HG03103 (cell line): Measurements from ENCODE around the gene NTRK2.

Experiments used
- ATAC-seq: cut with Tn5 transposase; IDR thresholded peaks from one replicate; pipeline ENCODE4 v1.9.1; 2021; ENCODE audit warnings: low read depth; ENCODE audit not compliant: unreplicated experiment

NTRK2 gene

DNA sequence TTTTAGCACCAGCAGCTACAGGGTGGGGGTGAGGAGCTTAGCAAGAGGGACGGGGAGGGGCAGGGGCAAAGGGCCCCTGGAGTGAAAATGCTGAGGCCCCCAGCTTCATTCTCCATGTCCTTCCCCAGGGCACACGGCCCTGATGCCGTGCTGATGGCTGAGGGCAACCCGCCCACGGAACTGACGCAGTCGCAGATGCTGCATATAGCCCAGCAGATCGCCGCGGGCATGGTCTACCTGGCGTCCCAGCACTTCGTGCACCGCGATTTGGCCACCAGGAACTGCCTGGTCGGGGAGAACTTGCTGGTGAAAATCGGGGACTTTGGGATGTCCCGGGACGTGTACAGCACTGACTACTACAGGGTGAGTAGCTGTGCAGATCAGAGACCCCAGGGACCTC, 285.6 kb downstream of the NTRK2 start:
- ATAC-seq: no peak

GRCh38 chr9:84955971-84956370, 286.4 kb downstream of the NTRK2 start:
- ATAC-seq: no peak

DNA sequence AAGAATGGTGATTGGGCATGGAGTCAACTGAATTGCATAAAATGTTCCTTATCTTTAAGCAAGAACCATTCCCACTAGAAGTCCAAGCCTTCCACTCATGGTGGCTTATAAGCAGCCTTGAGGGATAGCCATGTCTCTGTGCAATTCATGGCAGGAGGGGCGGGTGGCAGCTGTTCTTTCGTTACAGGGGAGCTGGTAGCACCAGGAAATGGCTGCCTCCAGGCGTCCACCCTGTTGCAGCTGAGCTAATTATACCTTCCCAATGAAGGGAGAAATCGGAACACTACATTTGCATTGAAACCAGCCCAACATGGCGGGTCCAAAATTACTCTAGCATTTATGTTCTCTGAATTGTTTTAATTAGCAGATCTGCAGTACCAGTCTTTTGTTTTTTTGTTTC, 289.8 kb downstream of the NTRK2 start:
- no peak for ATAC-seq

- no peak for ATAC-seq
These were observed 297.6 kb downstream of the NTRK2 start for GRCh38 chr9:84966876-84967830.

DNA sequence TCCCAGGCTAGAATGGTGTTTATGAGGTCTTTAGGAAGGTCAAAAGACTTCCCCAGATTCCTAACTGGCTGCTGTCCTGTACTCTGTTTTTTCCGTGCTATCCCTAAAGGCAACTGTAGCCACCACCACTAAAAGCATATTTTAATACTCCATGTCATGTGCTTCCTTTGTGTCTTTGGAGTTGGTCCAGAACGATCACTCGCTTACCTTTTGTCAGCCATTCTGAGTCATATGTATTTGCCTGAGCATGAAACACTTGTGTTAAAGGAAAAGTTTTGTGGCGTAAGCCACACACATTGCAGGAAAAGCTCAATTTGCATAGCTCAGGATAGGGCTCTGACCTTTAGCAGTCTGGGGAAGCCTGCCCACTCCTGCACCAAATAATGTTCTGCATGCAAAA, 299.6 kb downstream of the NTRK2 start:
- ATAC-seq: no peak

- ATAC-seq: no peak
These were observed 300.2 kb downstream of the NTRK2 start for GRCh38 chr9:84969736-84970135.

DNA sequence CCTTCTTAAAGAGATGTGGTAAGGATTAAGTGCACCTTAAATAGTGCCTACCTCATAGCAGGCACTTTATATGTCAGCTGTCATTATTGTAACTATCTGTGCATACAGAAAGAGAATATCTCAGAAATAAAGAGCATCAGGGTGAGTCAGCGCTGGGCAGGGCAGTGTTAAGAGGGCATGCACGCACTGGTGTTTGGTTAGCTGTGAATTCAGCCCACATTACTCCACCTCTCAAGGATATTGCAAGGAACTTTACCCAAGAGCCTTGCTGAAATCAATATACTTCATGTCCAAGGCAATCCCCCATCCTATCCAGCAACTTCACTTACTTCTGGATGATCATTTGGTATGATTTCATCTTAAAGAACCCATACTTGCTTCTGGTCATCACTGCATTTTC, 300.9 kb downstream of the NTRK2 start:
- ATAC-seq: no peak

- ATAC-seq: no peak
These were observed 302.0 kb downstream of the NTRK2 start for GRCh38 chr9:84971571-84971970.

DNA sequence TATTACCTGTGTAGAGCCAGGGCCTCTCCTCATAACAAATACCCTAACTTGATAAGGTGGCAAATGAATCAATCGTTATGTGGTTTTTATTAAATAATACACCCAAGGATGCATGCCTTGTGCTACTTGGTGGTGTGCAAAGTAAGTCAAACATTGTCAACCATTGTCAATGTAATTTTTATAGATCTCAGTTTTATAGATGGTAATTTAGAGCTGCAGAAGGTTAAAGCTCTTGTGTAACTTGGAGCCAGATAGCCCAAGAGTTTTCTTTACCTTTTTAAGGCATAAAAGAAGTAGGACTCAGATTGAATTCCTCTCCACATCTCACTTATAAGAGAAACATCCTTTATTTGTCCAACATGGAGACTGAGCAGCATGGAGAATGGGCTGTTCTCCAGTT, 304.7 kb downstream of the NTRK2 start:
- ATAC-seq: no peak

DNA sequence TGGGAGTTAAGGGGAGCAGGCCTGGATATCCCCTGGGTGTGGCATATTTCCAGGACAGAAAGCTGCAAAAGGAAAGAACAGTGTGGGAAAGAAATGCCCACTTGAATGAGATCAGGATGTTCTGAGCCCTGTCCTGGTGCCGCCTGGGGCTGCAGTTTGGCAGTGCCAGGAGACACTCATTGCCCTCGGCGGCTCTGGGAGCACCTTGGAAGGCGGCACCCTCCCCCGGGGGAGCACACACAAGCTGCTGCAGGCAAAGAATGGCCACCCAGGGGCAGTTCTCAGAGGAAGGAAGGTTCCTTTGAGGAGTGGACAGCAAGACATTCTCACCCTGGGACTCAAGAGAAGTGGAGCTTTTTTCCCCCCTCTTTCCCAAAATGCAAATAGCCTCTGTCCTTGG, 305.3 kb downstream of the NTRK2 start:
- ATAC-seq: no peak

DNA sequence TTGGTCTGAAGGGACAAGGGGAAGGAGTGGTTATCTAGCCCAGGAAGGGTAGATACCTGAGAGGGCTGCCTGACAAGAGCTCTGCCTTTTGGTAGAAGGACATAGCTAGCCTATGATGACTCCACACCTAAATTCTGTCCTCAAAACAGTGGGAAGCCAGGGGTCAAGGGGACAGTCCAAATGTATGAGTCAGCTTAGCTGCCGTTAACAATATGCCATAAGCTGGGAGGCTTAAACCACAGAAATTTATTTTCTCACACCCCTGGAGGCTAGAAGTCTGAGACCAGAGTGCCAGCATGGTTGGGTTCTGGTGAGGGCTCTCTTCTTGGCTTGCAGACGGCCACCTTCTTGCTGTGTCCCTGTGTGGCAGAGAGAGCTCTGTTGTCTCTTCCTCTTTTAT, 306.4 kb downstream of the NTRK2 start:
- no peak for ATAC-seq

- ATAC-seq: no peak
These were observed 309.1 kb downstream of the NTRK2 start for GRCh38 chr9:84978661-84979060.

GRCh38 chr9:84983749-84984148, 314.2 kb downstream of the NTRK2 start:
- no peak for ATAC-seq

DNA sequence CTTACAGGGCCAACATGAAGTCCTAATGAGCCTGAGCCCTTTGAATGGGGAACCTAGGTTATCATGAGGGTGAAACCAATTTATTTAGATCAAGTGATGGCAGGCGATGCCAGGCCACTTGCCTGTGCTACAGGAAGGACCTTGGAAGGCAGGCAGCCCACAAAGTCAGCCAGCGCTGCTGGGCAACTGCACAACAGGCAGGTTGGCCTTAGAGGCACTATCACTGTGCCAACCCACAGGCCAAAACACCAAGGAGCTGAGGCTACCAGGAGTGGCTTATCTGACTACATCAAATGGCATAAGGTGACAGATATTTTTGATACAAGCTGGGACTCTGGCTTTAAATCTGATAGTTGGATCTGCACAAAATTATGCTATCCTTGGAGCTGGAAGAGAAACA, 319.1 kb downstream of the NTRK2 start:
- no peak for ATAC-seq

DNA sequence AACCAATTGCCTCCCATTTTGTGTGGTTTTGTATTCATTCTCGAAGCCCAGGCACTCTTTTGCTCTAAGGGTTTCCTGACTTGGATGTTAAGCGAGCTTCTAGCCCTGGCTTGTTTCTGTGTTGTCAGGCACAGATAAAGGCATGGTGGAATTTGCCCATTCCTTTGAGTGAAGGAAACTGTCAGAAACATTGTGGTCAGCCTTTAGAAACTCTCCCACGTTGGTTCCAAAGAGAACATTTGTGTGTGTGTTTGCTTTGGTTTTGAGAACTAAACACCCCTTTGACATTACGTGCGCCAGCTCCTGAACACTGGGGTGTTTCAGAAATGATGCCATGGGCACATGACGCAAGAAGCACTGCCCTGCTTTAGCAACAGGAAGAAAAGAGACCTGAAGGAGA, 320.9 kb downstream of the NTRK2 start:
- no peak for ATAC-seq

DNA sequence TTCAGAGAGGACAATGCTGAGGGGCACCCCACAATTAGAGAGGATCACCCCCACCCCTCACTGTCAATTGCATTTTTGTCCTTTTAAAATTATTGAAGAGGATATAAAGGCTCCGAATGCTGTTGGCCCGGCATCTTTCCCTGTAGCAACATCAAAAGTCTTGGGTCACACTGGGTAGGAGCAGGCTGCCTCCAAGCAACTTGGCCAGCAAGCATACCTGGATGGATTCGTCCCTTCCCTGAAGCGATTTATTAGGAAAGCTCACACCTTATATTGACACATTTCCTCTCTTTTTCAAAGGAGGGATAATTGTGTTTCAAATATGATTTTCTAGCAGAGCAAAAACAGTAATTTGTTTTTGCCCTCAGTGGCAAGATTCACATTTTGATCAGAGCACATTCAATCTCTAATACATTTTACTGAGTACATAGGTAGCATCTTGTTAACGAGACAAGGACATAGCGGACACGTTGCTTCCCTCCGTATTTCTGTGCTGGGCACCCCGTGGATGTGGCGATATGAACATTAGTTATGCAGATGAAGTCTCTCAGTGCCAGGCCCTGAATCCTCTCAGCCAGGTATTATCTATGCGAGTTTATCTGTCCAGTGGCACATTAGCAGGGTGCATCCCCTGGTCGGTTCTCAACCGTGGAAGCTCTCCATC, 321.5 kb downstream of the NTRK2 start:
- no peak for ATAC-seq

DNA sequence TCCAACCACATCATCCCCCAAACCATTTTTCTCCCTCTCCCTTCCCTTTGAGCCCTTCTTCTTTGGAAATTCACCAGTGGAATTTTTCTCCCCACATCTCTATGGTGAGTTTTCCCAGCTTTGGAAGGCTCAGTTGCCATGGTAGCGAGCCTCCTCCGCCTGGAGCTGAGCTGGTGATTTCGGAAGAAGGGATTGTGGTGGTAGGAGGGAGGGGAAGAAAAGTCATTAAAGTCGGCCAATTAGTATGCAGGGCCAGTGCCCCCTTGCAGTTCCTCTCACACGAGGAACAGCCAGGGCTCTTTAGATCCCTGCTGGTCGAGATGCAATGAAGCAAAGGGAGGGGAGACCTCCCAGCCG, 322.0 kb downstream of the NTRK2 start:
- ATAC-seq: no peak

- ATAC-seq: no peak
These were observed 322.9 kb downstream of the NTRK2 start for GRCh38 chr9:84992381-84992780.

GRCh38 chr9:84993105-84993504, 323.6 kb downstream of the NTRK2 start:
- ATAC-seq: no peak

- ATAC-seq: no peak
These were observed 326.5 kb downstream of the NTRK2 start for GRCh38 chr9:84996029-84996428.

DNA sequence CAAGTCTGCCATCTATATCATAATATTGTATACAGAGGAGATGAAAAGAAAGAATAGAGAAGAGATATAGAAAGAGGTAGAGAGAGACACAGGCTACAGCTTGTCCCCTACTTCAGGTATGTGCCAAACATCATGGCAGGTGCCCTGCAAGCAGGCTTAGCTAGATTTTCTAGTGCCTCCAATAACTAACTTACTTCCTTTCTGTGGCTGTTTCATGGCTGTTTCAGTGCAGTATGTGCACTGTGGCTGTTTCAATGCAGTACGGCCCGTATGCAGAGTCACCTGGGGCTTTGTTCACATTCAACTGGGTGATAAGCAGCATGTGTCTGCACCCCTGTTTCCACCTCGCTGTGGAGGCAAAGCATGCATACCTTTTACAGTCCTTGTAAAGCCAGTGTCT, 327.2 kb downstream of the NTRK2 start:
- no peak for ATAC-seq

DNA sequence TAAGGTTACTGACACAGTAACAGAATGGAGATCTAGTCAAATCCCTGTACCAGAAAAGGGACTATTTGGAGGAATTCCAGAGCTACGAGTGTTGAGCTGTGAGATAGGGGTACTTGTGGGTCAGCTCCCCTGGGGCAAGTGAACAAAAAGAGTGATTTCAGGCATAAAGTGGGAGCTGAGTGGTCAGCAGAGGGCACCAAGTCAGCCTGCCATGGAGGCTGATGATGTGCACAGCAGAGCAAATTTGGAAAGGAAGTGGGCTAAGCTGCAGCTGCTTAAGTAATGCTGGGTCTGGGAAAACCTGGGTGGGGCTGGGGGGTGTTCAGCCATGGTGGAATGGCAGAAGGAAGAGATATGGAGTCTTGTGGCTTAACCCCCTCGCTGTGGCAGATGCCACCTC, 327.9 kb downstream of the NTRK2 start:
- ATAC-seq: no peak
